HG02973 (cell line): ENCODE data around the gene CABP2.
"Not testable (repeated sequence)": the region's sequence is repeated elsewhere in the genome, so short reads cannot be mapped to it uniquely, and the experiment has no call there.

Experiments
- ATAC-seq: cut with Tn5 transposase; IDR thresholded peaks from one replicate; pipeline ENCODE4 v1.9.1; 2021; ENCODE audit warnings: moderate library complexity; ENCODE audit not compliant: unreplicated experiment

The CABP2 gene

DNA sequence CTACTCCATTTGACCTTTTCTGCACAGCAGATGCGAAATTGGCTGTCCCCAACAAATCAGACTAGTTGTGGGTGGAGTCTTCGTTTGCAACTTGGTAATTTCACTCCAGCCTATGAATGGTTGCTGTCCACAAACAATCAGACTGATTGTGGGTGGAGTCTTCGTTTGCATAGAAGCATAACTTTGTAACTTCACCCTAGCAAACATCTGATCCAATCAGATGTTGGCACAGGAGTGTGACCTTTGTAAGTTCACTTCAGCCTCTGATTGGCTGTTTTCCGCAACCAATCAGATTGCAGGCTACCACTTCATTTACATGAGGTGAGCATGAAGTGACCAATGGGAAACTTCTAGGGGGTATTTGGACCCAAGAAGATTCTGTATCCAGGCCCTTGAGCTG is 16.3 kb upstream of the CABP2 start:
- no peak for ATAC-seq

DNA sequence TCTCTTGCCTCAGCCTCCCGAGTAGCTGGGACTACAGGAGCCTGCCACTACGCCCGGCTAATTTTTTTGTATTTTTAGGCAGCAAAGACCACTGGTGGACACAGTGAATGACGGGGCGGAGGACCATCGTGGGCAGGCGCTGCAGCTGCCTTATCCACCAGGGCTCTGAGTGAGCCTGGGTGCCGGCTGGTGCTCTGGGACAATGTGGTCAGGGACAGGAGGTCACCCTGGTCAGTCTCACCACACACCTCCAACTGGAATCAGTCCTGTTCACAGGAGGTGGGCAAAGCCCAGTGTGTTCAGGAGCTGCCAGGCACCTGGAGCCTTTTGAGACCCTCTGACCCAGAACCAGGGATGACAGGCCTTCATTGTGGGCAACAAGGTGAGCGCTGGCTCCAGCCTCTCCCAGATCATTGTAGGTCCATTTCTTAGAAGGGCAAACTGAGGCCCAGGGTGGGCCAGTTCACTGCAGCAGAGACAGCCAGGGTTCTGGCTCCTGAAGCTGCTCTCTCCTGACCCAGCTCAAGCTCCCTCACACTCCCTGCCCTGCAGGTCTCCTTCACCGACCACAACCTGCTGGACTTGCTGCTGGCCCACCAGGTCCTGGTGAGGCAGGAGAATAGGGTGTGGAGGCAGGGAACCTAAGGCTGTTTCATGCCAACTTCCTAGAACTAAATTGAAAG is 15.7 kb upstream of the CABP2 start:
- ATAC-seq, result no peak

DNA sequence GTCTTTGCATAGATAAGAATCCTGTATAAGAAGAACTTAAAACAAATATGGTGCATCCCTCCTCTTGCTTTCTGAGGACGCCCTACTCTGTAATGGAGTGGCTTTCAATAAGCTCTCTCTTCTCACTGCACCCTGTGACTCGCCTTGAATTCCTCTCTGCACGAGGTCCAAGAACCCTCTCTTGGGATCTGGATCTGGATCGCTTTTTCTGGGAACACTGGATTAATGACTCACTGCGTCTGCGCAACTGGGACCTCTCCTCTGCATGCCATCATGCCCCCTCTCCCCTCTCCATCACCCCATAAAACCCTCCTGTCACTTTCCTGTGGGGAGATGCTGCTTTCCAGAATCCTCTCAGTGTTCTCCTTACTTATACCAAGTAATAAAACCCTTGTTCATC is 15.1 kb upstream of the CABP2 start:
- ATAC-seq, result no peak

DNA sequence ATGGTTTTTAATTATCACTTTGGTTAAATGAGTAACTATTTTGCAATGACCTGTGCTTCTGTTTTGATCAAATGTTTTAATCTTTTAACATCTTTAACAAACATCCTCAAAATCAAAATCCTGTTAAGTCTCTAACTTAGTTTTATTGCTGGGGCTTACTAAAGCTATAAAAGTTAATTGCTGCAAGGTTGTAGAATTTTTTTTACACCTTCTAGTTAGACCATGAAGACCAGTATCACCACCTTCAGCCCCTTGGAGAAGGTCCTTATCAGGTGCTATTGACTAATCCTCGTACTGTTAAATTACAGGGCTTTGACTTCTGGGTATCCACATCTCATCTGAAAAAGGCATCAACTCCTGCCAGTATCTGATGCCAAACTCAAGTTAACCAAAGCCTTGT is 12.3 kb upstream of the CABP2 start:
- ATAC-seq, result no peak

DNA sequence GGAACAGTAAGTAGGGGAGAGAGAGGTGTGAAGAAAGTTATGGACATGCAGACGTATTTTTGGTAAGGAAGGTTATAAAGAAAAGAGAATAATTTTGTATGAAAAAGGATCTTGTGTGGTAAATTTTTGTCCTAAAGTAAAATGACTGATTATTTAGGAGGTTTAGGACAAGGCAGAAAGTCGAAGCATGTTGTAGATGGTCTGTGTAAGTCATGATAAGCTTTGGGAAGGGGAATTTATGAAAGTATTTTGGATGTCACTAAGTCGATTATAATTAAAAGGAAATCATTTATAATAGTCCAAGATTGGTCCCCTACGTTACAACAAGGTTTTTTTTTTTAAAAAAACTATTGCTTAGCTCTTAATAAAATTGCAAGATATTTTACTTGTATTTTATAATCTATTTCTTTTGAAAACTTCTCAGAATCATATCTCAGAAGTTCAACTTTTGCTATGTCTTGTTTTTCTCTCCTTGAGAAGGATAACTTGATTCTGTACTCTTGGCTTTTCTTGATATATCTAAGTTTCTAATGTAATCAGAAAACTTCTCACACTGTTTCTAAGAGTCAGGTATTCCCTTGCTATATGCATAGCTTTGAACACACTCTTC is 10.9 kb upstream of the CABP2 start:
- no peak for ATAC-seq

DNA sequence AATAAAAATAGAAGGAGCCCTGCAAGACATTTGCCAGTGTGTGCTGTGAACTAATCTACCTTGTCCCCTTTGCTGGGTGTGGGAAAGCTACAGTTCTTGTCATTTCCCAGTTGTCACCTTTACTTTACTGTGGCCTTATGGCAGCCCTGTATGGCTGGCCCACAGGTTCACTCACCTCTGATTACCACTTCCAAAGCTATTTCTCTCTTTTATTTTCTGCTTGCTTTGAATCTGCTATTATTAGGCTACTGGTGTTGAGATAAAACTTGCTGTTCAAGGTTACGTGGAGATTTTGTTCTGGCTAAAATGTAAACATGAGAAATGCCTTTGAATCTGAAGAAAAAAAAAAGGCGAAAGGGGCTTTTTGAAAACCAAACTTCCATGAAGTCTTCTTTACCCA is 9.6 kb upstream of the CABP2 start:
- ATAC-seq, result no peak

DNA sequence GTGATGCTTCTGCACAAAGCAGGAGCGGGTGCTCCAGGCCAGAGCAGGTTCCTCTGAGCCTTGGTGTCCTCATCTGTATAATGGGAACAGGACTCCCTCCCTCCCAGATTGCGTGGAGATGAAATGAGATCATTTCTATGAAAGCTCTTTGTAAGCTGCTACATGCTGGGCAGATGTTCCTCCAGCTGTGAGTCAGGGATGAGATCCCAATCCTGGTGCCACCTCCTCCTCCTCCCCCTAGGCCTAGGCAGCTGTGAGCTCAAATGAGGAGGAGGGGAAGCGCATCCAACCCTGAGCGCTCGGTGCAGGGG is 7.0 kb upstream of the CABP2 start:
- no peak for ATAC-seq

DNA sequence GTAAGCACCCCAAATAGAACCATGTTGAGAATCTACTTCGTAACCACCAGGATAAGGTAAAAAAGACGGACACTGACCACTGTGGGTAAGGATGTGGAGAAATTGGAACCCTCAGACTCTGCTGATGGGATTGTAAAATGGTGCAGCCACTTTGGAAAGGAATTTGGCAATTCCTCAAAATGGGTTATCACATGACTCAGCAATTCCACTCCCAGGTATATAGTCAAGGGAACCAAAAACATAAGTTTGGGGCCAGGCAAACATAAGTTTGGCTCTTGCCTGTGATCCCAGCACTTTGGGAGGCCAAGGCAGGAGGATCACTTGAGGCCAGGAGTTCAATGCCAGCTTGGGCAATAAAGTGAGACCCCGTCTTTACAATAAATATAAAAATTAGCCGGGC is 5.1 kb upstream of the CABP2 start:
- no peak for ATAC-seq

DNA sequence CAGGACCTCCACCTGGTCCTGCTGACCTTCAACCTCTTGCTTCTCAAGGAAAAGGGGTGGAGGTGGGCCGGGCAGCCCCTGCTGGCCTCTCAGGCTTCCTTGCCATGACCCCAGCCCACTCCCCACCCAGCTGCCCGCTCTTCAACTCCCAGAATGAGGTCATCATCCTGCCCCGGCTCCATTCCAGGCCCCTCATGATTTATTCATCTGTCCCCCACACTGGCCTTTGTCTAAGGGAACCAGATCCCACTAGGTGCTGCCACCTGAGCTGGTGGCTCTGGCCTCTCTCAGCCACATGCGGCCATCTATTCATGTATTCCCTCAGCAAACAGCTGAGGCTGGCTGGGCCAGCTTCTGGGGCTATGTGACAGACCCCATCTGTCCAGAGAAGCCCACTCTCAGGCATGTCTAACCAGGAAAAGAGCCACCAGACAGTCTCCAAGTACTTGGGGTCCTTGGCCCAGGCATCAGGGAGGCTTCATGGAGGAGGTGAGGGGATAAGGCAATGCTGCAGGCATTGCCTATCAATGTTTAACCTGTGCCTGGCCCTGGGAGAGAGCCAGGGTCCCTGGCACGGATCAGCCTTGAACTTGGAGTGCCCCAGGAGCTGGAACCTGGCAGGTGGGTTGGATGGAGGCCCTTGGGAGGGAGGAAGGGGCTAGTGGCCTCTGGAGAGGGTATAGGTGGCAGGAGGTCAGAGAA is 2.2 kb upstream of the CABP2 start:
- no peak for ATAC-seq

DNA sequence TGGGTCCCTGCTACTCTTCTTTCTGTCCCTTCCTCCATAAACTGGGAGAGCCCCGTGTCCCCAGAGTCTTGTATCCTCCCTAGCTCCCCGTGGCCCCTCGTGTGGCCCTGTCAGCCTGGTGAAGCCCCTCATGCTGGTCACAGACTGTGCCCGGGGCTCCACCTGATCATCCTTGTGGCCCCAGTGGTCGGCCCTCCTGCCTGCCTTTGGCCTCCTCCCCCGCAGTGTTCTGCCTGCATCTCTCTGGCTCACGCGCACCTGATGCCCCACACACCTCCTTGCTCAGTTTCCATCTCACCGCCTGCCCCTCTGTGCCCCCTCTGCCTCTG is 1.2 kb upstream of the CABP2 start:
- no peak for ATAC-seq

DNA sequence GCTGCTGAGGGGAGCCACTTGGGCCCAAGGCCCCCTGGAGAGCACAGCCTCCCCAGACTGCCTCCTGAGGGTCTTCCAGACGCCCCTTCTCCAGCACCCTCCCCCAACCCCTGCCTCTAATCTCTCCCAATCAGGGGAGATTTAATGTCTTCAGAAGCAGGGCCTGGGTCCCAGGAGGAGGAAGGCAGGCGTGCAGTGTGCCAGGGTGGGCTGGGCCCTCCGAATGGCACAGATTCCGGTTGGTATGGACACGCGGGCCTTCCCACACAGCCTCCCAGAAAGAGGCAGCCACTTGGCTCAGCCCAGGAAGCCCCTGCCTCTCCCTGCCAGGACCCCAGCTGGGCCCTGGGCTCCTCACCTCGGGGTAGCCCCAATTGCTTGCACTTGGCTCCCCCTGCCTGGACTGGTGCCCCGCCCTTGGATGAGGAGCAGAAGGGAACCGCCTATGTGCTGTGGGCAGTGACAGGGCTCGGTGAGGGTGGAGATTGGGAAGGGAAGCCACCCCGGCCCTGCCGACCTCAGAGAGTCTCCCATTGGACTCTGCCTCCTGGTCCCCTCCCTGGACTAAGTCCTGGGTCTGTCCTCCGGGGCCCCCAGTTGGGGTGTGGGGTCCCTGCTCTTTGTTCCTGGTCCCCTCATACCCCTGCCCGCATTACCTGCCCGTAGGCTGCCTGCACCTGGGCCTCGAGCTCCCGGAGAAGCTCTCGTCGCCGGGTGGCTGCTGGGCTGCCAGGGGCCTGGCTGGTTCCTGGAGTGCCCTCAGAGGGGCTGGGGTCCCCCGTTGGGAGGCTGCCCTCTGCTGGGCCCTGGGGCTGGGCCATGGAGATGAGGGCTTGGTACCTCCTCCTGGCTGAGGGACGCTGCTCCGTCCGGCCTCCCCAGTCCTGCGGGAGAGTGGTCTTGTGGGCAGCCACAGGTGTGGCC is 572 bp upstream of the CABP2 start:
- no peak for ATAC-seq

DNA sequence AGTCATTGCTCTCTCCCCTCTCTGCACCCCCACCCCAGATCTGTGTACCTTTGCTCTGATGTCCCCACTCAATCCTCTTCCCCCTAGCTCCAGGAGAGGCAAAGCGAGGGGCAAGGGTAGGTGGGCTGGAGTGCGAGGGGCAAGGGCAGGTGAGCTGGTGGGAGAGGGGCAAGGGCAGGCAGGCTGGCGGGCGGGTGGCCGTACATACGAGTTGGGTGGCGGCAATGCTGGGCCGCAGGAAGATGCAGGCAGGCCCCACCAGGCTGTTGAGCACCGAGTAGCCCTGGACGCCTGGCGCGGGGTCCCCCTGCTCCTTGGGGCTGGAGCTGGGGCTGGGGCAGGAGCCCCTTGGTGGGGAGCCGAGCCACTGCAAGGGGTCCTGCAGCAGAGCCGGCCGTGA is 908 bp downstream of the CABP2 start:
- no peak for ATAC-seq

DNA sequence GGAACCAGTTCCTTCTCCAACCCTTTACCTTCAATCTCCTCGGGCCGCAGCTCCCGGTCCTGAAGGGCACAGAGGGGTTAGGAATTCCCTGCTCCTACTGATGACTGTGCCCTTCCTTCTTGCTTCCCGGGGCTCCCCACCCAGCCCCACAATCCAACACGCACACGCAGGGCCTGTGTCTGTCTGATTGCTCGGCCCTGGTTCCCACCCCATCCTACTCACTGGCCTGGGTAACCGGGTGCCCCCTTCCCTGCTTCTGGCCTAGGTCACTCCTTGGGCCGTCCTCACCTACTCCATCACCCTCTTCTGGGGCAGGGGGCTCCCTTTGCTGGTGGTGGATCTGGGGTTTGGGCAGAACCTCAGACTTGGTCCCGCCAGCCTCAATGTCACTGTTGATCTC is 1.3 kb downstream of the CABP2 start:
- ATAC-seq, result no peak

DNA sequence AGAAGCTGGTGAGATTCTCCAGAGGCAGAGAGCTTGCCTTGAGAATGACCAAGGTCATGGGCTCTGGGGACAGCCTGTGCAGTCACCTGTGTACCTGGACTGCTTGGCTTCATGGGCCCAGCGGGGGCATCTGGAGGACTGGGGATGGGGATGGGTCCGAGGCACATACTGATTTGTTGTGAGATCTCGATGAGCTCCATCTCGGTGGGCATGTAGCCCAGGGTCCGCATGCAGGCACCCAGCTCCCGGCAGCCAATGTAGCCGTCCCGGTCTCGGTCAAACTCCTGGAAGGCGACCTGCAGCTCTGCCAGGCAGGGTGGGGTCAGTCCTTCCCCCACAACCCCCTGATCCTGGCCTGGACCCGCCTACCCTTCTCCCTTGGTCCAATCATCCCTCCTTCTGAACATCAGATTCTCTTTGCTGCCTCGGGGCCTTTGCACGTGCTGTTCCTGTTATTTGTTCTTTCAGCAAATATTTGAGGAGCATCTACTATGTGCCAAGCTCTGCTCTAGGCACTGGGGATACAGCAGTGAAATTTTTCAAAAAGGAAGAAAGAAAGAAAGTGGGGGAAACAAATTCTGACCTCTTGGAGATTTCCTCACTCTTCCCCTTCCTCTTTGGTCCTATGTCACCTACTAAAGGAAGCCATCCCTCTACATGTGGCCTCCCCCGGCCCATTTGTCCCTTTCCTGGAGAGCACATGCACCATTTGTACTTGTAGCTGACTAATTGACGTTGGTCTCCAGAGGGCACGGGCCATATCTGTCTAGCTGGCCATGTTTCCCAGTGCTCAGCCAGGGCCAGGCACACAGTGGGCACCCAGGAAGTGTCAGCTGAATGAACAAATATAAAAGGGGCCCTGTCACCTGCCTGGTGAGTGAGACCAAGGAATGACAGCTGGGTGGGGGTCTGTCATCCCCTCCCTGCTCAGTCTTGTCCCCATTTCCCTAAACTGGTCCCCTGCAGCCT is 2.1 kb downstream of the CABP2 start:
- no peak for ATAC-seq

DNA sequence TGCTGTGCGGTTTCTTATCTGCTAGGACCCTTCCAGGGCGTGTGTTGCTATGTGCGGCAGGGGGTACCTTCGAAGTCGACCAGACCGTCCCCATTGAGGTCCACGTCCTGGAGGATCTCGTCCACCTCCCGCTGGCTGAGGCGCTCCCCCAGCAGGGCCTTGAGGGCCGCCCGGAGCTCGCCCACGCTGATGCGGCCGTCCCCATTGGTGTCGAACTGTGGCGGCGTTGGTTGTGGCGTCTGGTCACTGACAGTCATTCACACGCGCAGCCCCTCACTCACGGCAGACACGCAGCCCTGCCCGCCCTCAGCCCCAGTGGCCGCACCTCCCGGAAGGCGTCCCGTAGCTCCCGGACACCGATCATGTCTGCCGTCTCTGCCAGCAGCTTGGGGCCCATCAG is 3.5 kb downstream of the CABP2 start:
- ATAC-seq, result no peak

DNA sequence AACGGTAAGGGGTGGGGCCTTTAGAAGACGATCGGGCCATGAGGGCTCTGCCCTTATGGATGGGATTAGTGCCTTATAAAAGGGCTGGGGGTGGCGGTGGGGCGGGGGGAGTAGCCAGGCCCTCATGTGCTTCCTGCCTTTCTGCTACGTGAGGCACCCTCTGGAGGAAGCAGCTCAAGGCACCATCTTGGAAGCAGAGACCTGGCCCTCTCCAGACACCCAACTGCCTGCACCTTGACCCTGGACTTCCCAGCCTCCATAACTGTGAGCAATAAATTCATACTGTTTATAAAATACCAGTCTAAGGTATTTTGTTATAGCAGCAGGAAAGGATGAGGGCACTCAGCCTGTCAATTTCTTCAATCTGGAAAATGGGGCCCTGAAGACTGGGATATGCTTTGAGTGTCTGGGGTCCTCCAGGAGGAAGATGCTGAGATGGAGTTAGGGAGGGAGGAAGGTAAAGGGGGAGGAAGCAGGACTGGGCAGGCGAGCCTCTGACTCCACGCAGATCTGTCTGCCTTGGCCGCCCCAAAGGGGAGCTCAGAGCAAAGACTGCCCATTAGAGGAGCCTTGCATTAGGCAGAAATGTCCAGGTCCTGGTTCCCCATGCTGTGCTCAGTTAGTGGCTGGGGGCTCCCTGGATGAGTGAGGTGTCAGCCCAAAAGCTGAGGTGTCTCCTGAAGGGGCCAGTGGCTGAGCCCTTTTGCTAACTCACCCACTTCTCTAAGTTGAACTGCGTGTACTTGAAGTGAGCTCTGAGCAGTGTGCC is 5.3 kb downstream of the CABP2 start:
- no peak for ATAC-seq

DNA sequence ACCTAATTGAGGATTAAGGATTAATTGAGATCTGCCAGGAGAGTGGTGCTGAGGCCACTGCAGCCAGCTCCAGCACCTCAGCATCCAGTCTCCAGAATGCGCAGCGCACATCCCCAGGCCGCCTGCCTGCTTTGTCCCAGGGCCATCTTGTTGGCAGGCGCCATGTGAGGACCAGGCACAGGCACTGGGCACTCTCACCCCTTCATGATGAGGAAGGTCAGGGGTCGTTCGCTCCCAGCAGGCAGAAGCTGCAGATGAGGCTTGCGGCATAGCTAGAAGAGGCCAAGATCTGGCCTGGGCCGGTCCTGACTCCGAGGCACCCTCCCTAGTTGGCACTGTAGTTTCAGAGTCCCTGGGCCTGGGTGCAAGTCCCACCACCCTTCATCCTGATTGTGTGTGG is 6.4 kb downstream of the CABP2 start:
- no peak for ATAC-seq

DNA sequence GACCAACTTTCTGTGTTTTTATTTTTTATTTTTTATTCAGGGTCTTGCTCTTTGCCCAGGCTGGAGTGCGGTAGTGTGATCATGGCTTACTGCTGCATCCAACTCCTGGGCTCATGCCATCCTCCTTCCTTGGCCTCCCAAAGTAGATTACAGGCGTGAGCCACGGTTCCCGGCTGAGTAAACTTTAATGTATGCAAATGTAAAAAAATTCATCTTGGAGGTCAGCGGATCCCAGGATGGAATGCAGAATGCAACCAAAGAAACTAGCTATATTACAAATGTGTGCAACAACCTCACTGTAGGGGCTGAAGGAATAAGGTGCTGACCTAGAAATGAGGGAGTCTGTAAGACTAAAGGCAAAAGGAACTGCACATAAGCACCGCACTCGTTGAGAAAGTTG is 9.1 kb downstream of the CABP2 start:
- ATAC-seq, result no peak

DNA sequence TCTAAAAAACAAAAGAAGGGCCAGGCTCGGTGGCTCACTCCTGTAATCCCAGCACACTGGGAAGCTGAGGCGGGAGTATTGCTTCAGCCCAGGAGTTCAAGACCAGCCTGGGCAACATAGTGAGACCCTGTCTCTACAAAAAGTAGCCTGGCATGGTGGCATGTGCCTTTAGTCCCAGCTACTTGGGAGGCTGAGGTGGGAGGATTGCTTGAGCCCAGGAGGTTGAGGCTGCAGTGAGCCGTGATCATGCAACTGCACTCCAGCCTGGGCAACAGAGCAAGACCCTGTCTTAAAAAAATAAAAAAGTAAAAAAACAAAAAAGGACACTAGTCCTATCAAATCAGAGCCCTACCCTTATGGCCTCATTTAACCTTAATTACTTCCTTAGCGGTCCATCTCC is 11.7 kb downstream of the CABP2 start:
- not testable (repeated sequence) for ATAC-seq

DNA sequence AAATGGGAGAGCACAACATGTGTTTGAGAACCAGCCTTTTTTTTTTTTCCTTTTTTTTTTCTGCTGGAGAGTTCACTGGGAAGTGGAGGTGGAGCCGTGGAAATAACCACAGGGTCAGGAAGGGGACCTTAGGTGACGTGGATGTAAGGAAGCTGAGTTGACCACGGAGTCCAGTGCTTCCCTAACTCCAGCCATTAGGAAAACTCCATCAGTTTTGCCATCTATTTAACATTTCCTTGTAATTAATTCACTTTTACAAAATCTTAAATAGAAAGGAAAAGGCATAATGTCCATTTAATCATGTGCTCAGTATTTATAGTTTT is 13.3 kb downstream of the CABP2 start:
- no peak for ATAC-seq
